Measurements from ENCODE around the gene OTOGL. TPM values are rescaled to one million over a fixed set of nuclear protein-coding genes. Genes with fewer than 3 reads are reported as not detected.

The OTOGL gene
- total RNA-seq, 4 donors from 2014 or later, result 0.03 to 0.10 (median 0.04) TPM; not detected in 1

DNA sequence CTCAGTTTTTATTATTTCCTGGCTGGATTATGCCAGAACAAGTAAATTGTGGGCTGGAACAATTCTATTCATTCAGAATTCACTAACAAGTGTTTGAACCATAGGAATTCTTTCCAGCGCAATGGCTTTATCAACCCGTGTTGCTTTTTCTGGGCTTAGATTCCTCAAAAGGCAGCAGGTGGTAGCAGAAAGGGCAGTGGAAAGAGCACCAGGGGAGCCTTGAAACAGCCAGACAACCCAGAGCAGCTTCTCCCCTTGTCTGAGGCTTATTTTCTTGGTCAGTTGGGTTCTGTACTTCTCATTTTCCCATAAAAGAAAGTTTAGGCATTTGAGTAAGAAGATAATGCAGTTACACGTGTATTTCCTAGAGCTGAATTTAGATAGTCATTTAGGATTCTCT, 130.7 kb downstream of the OTOGL start:
- intact Hi-C loops (cut with DNase I; ENCODE audit: low total_unique reads) (no loop called here), in situ Hi-C loops (cut with MboI; ENCODE audit: low sequenced_read_pairs in 4 of 4) (no loop called here)
- DNase-seq (no peak), ATAC-seq (no peak)
- Histone ChIP-seq H3K27ac (no peak overlapping the region), H3K27me3 (no peaks in the 10 kb centered on the region), H3K4me1 (peaks cover 0 to 4% of the 10 kb centered on the region in 2 donors), H3K4me3 (no peak overlapping the region), H3K9me3 (no peaks in the 10 kb centered on the region), H3K36me3 (no peaks in the 10 kb centered on the region)
- TF ChIP-seq POLR2A (IDR thresholded peaks at IDR 0.05), result no peak
- TF ChIP-seq CTCF (IDR thresholded peaks at IDR 0.05 in 4 of 5, conservative IDR thresholded peaks at IDR 0.05 in 1 of 5), result no peak

GRCh38 chr12:80232837-80233236, 133.5 kb downstream of the OTOGL start:
- intact Hi-C loops (cut with DNase I; ENCODE audit: low total_unique reads) (no loop called here), in situ Hi-C loops (cut with MboI; ENCODE audit: low sequenced_read_pairs in 4 of 4) (no loop called here)
- no peak for ATAC-seq
- Histone ChIP-seq H3K4me1 (peaks cover 0 to 4% of the 10 kb centered on the region in 2 donors), H3K27ac (no peak overlapping the region), H3K9me3 (no peaks in the 10 kb centered on the region), H3K4me3 (no peak overlapping the region), H3K36me3 (no peaks in the 10 kb centered on the region), H3K27me3 (no peaks in the 10 kb centered on the region)
- TF ChIP-seq CTCF (IDR thresholded peaks at IDR 0.05 in 4 of 5, conservative IDR thresholded peaks at IDR 0.05 in 1 of 5) (no peak), POLR2A (IDR thresholded peaks at IDR 0.05) (no peak)
- DNase-seq, result no peak

GRCh38 chr12:80233926-80234325, 134.6 kb downstream of the OTOGL start:
- Histone ChIP-seq H3K4me3 (no peak overlapping the region), H3K9me3 (no peaks in the 10 kb centered on the region), H3K36me3 (no peaks in the 10 kb centered on the region), H3K27me3 (no peaks in the 10 kb centered on the region), H3K27ac (no peak overlapping the region), H3K4me1 (peaks cover 0 to 4% of the 10 kb centered on the region in 2 donors)
- ATAC-seq (no peak), DNase-seq (no peak)
- TF ChIP-seq CTCF (IDR thresholded peaks at IDR 0.05 in 4 of 5, conservative IDR thresholded peaks at IDR 0.05 in 1 of 5) (no peak), POLR2A (IDR thresholded peaks at IDR 0.05) (no peak)
- intact Hi-C loops (cut with DNase I; ENCODE audit: low total_unique reads) (no loop called here), in situ Hi-C loops (cut with MboI; ENCODE audit: low sequenced_read_pairs in 4 of 4) (no loop called here)

DNA sequence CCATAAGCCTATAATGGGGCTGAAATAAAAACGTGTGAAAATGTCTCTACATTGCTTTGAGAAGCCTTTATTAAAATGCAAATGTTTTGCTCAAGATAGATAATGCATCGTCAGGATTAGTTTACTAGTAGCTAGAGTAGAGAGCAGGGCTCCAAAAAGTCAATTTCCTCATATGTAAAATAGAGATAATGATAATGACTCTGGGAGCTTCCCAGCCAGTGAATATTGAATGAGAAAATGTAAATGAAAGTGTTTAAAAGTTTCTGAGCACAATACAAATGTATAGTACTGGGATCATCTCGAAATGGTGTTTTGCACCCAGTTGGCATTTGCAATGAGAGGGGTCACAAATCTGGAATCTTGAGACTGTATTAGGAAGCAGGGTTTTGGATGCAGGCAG, 135.3 kb downstream of the OTOGL start:
- in situ Hi-C loops (cut with MboI; ENCODE audit: low sequenced_read_pairs in 4 of 4) (no loop called here), intact Hi-C loops (cut with DNase I; ENCODE audit: low total_unique reads) (no loop called here)
- no peaks in the 10 kb centered on the region for H3K27me3 ChIP-seq
- ATAC-seq (no peak), DNase-seq (no peak)
- peaks cover 0 to 4% of the 10 kb centered on the region in 2 donors for H3K4me1 ChIP-seq
- H3K27ac ChIP-seq, result no peak overlapping the region
- no peaks in the 10 kb centered on the region for H3K36me3 ChIP-seq
- no peak overlapping the region for H3K4me3 ChIP-seq
- TF ChIP-seq POLR2A (IDR thresholded peaks at IDR 0.05), result no peak
- TF ChIP-seq CTCF (IDR thresholded peaks at IDR 0.05 in 4 of 5, conservative IDR thresholded peaks at IDR 0.05 in 1 of 5), result no peak
- no peaks in the 10 kb centered on the region for H3K9me3 ChIP-seq

DNA sequence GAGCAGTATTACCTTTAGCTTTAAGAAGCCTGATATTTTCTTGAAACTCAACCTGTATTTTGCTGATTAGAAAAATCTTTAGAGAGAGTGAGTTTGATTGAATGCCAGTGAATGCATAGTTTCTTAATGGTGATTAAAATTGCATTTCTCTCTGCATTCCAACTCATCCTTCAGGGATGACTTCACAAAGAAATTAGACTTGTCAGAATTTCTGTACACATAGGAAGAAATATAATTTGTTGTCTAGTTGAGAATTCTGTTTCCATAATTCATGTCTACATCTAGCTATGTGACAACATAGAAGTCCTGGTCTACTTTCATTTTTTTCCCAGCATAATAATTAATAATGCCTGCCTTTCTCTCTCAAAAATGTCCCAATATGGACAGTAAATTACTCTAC, 136.6 kb downstream of the OTOGL start:
- Histone ChIP-seq H3K4me3 (no peak overlapping the region), H3K27me3 (no peaks in the 10 kb centered on the region), H3K9me3 (no peaks in the 10 kb centered on the region), H3K36me3 (no peaks in the 10 kb centered on the region), H3K27ac (no peak overlapping the region), H3K4me1 (no peaks in the 10 kb centered on the region)
- intact Hi-C loops (cut with DNase I; ENCODE audit: low total_unique reads) (no loop called here), in situ Hi-C loops (cut with MboI; ENCODE audit: low sequenced_read_pairs in 4 of 4) (no loop called here)
- DNase-seq (no peak), ATAC-seq (no peak)
- TF ChIP-seq POLR2A (IDR thresholded peaks at IDR 0.05) (no peak), CTCF (IDR thresholded peaks at IDR 0.05 in 4 of 5, conservative IDR thresholded peaks at IDR 0.05 in 1 of 5) (no peak)
